HT1080 (cell line): ENCODE data around the gene MICAL3. TPM values are rescaled to one million over a fixed set of nuclear protein-coding genes. Genes with fewer than 3 reads are reported as not detected.

ENCODE experiments used
- DNase-seq: peaks from one replicate; pipeline ENCODE4 v3.0.0-alpha.2; 2015; ENCODE audit warnings: low read depth
- total RNA-seq: library from RNA; depleted of rRNA; stranded (reverse); fragments of >200 nt; shearing (Covaris generic); gene quantifications from 2 replicates; pipeline ENCODE4 v1.2.3, GENCODE V29; 2014

MICAL3 gene
- total RNA-seq, 1 experiment from 2014 or later: 29.2 TPM

DNA sequence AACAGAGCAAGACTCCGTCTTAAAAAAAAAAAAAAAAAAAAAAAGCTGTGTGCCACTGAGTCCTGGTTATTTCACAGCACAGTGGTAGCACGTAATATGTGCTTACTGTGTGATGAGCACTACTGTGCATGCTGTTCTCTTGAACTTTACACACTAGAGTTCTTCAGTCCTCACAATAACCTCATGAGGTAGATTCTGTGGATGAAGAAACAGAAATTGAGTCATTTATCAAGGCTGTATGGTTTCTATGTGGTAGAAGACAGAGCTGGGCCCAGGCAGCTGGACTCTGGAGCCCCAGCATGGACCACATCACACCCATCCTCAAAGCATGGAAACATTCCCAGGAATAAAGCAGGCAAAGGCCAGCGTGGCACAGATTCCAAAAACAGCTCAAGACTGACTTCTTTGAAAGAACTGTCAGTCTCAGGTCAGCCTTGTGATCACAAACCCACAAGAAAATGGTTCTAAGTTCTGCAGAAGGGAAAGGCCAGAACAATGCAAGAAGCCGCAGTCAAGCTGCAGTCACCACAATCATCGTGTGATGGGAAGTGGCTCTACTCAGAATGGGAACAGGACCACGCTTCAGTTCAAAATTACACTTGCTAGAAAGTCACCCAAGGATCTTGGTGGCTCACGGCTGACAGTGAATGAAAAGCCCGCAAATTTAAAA, 49.5 kb downstream of the MICAL3 start:
- no peak for DNase-seq

DNA sequence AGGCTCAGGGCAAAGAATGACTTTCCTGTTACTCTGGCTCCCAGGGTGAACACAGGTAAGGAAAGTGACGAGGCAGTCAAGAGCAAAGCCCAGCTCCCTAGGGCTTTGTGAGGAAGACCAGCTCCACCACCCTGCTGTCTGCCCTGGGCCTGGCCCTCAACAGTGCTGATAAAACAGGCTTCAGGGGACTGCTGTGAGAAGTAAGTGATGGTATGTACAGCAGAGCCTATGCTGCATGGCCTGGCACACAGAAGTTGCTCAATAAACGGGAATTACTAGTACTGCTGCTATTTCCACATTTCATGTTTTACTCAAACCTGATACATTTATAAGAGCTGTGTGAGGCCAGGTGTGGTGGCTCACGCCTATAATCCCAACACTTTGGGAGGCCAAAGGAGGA, 50.3 kb downstream of the MICAL3 start:
- no peak for DNase-seq

DNA sequence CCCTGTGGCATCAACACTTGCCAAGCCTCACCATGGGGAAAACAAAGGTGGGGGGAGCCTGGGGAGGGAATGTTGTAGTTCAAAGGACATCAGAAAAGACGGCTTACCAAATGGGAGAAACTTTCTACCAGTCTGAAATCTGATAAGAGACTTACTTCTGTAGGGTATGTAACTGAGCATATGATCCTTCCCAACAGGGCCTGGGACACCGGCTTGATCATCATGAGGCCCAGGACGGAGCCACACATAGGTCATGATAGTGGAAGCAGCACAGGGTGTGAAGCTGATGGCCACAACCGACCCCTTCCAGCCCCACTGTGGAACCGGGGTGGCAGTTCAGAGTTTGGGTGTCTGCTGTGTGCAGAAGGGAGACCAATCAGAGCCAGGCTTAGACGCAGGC, 51.1 kb downstream of the MICAL3 start:
- DNase-seq: no peak

DNA sequence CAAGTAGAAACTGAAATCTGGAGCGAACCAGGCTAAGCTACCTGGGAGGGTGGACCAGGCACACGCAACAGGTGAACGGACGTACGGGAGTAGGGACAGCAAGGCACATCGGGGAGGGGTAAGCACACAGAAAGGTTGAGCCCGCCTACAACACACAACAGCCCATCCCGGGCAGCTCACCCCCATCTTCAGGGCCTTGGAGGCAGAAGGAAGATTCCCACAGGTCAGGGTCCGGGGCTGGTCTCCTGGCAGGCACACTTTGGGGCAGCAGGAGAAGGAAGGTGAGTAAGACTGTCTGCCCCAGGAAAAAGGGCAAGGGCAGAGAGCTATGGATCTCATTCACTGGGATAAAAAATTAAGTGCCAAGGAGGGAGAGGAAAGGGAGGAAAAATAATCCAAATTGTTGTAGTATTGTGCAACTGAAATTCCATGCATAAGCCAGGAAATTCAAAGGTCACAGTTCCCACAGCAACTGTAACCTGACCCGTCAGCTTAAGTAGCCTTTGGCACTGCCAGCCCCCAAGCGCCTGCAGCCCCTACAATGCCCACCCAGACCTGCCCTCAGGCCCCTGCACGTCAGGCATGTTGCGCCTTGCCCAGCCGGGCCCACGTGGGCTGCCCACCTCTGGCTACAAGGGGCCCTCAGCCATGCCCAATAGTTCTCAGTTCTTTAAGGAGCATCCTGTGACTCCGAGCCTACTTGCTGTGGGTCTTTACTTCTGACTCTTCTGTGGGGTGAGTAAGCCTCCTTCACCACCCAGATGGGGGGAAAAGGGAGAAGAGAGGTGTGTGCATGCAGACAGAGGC, 51.8 kb downstream of the MICAL3 start:
- DNase-seq: peak; percentile 85

DNA sequence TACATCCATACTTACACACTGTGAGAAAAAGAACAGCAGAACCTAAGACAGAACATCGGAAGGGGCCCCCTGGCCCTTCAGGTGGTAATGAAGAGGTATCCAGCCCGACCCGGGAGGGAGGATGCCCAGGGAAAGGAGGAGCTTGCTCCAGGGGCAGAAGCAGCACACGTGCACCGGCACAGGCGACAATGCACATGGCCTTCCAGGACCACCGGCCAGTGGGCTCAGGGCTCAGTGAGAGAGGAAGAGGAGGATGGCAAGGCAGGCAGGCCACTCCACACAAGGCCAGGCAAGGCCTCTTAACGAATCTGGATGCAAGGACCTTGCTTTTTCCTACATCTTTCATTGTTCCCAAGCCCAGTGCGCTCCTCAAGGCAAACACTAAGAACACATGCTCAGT, 52.6 kb downstream of the MICAL3 start:
- DNase-seq: no peak

DNA sequence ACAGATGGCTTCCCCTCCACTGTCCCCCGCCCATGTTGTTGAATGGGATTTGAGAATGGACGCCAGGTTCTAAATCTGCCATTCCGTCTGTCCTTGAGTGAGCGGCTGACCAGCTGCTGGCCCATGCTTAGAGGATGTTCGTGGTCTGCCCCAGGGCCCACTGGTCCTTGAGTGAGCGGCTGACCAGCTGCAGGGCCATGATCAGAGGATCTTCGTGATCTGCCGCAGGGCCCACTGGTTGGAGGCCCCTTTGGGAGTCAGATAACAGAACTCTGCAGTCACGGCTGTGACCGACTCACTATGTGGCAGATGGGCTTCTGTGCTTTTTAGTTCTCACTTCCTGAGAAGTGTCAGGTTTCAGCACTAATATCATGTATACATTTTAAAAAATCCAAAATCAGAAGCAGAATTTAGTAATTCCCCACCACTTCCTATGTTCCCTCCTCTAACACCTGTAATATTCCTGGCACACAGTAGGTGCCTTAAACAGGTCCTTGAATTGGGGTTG, 54.1 kb downstream of the MICAL3 start:
- DNase-seq: no peak

DNA sequence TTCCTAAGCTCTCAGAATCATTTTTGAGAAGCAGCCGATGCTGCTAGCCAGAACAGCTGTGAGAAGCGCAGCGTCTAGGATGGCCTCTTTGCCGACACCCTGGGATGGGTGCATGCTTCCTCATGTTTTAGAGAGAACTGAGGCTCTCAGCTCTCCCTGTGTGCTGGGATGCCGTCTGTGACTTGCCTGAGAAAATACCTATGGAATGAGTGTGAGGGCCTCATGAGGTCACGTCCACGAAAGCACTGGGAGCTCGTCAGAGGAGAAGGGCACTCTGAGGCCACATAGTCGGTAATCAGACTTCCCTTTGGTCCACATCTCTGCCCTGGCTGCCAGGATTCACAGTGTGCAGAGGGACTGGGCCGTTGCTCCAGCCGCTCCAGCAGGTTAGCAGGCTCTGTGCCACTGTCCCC, 54.7 kb downstream of the MICAL3 start:
- DNase-seq: peak; percentile 50

DNA sequence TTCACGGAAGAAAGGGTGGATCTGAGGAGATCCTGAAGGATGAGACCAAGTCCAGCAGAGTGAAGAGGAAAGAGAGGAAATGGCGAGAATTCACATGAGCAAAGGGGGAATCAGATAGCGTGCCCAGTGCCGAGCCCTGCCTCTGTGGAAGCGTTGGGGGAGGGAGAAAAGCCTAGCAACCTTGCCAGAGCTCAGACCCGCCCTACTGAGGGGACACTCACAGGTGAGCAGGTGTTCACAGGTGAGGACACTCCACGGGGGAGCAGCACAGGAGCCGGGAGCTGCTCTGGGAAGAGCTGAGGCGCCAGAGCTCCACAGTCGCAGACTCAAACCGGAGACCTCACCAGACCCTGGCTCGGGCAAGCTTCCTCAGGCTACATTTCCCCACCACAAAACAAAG, 56.2 kb downstream of the MICAL3 start:
- DNase-seq: no peak

DNA sequence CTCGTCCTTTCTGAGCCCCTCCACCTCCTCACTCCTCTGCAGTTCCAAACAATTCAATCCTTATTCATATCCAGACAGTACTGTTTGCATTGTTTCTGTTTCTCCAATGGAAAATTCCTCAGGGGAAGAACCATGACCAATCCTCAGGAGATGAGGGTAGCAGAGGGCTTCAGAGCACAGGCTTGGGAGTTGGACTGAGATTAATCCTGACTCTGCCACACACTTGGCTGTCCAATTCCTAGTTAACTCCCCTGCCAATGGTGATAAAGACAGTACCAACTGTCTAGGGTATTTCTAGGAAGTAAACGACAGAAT, 58.0 kb downstream of the MICAL3 start:
- DNase-seq: no peak

DNA sequence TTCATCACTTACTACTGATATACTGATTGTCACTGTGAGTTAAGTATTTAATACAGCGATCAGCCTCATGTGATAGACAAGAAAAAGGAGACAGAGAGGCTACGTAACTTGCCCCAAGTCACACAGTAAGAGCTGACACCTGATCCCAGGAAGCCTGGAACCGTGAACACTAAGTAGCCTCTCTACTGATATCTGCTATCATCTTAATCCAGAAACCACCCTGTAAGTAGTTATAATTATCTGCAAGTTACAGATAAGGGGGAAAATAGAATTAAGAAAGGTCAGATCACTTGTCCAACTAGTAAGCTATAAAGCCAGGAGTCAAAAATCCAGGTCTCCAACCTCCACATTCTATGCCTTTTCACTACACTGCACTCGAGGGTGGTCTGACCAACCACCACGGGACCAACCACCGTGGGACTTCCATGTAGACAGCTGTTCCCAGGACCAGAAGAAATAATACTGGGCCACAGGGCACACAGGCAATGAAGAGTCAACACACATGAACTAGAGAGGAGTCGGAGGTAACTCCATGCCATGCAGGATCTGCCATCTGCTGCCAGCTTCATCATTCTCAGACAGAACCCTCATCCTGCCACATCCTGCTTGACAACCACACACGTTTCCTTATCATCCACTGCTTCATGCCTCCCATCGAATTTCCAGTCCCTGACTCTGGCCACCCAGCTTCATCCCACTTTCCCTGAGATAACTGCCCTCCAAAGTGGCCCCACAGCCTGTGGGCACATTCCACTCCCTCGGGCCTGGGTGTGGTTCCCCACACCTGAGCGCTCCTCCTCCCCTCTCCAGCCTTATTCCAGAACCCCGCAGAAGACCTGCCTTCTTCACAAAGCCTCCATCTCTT, 58.6 kb downstream of the MICAL3 start:
- no peak for DNase-seq

DNA sequence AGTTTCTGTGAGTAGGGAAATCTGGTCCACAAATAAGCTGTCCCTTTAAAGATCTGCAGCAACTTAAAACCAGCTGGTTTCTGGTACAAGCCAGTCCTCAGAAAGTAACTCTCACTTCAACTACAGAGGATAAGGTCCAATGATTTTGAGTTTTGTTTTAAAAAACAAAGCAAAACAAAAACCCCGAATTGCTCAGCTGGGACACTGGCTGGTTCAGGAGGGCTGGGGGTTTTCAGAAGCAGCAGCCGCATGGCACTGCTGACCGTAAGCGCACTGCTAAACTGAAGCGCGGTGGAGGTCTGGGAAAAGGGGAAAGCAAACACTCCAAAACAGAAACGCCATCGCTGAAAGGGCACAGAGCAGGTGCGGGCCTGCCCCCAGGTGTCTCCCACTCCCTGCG, 59.7 kb downstream of the MICAL3 start:
- no peak for DNase-seq

DNA sequence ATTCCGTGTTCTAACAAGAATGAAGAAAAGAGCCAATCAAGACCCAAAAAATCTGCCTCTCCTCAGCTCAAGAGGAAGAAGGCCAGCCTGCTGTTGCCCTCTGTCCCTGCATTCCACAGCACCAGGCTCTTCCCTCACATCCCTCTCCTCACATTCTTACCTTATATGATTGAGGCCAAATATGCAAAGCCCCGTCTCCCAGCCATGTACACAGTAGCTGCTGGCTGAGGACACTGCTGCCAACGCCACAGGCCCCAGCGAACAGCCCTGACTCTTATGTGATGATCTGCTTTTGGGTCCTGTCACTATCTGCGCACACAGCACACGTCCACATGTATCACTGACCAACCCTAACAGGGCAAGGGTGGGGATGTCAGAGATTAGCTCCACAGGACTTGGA, 60.2 kb downstream of the MICAL3 start:
- DNase-seq: no peak

DNA sequence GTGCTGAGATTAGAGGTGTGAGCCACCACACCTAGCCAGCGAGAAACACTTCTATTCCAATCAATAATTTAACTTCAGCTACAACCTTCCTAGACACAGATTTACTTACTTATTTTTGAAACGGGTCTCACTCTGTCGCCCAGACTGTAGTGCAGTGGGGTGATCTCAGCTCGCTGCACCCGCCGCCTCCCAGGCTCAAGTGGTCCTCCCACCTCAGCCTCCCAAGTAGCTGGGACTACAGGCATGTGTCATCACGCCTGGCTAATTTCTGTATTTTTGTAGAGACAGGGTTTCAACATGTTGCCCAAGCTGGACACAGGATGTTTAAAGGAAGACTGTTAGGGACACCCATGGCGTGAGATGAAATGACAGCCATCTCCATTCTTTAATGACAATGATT, 61.3 kb downstream of the MICAL3 start:
- no peak for DNase-seq

DNA sequence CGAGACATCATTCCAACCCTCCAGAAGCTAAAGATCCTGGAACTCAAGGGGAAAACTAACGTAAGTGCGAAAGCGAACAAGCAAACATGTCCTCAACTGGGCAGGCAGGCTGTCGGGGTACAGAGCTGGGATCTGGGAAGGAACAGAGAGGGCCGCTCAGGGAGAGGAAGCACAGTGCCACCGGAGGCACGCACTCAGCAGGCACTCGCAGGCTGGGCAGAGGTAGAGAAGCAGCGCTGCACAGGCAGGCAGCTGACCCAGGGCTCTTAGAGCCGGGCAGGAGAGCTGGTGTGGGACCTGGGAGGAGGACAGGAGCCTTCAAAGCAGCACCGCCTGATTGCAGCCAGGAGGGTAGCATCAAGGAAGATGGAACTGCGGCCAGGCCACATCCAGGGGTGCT, 62.2 kb downstream of the MICAL3 start:
- DNase-seq: no peak

DNA sequence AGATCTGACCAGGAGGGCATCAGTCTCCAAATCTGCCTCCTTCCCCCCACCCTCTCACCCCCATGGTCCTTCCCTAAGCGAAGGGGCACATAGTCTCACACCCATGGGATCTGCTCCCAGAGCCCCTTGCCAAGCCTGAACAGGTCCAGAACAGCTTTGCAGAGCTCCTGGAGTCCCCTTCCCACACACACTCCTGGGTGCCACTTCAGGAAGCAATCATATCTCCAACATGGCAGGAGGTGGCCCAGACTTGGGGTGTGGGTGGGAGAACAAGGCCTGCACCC, 63.0 kb downstream of the MICAL3 start:
- DNase-seq: no peak

DNA sequence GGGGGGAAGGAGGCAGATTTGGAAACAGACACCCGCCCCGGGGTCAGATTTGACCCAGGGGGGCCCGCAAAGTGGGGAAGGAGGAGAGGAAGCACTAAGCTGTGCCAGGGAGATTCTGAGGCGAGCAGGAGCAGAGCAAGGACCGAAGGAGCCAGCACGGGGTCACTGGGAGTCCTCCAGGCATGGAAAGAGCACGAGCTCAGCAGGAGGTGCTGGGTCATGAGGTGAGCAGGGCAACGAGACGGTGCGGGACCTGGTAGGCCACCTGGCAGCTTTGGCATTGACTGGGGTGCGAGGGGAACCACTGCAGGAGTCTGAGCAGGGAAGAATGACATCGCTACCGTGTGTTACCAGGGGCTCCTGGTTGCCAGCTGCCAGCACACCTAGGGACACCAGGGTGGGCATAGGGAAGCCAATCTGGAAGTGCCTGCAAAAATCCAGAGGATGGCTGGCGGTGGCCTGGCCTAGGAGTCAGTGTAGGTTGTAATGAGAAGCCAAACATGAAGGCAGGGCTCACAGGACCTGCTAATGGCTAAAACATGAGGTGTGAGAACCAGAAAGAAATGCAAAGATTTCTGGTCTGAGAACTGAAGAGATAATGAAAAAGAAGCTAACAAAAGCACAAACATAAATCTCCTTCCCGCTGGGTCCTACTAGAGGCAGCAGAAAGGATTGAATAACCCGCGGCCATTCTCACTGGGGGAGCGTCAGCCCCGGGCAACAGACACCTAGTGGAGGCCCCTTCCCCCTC, 63.5 kb downstream of the MICAL3 start:
- no peak for DNase-seq

DNA sequence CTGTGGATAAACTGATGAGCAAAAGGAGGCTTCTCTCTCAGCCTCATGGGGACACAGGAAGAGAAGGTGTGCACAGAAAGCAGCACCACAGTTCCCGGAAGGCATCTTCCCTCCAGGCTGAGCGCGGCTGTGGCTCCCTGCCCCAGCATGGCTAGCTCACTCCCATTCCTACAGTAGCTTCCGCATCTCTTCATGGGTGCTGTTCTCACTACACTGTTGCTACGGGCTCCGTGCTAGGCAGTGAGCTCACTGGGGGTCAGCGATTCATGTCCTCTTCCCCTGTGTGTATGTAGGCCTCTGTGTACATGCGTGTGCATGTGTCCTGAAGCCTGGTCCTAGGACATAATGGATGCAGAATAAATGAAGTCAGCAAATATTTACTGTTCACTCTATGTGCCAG, 64.3 kb downstream of the MICAL3 start:
- DNase-seq: no peak

DNA sequence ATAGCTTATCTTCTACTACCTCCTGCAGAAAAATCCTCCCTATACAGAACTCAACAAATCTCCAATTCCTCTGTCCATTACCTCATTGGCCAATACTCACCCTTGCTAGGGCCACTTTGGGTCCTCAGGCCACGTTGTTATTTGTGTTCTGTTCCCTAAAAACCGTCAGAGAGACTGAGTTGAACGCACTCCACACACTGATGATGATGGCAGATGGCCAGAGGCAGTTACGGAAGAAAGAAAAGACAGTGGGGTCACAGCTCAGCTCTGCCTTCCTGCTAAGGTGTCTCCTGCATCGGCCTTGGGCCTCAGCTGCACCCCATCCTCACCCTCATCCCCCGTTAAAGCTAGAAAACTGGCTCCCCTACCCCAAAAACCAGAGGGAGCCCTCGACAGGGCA, 66.2 kb downstream of the MICAL3 start:
- DNase-seq: no peak

DNA sequence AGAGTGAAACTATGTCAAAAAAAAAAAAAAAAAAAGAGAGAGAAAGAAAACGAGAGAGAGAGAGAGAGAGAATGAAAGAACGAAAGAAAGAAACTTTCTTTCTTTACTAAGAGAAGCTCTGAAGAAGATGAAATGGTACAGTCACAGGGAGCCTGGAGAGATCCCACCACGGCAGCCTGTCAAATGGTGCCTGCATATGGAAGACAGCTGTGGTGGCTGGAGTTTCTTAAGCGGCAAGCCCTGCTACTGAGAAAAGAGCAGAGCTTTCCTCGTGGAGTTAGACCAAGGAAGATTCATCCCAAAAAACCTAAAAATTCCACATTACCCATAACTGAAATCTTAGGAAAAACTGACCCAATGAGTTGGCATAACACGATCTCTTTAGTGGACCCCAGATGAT, 66.7 kb downstream of the MICAL3 start:
- DNase-seq: no peak

DNA sequence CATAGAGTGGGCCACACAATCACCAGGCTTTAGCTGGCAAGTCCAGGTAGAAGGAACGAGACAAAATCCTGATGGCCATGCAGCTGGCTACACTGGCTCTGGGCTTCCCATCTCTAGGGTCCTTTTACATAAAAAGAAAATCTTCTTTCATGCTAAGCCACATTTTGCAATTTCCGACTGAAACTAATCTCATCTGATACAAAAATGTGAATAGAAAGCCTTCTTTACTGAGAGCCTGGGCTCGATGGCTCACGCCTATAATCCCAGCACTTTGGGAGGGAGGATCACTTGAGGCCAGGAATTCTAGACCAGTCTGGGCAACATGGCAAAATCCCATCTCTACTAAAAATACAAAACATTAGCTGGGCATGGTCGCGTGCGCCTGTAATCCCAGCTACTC, 67.2 kb downstream of the MICAL3 start:
- DNase-seq: no peak

DNA sequence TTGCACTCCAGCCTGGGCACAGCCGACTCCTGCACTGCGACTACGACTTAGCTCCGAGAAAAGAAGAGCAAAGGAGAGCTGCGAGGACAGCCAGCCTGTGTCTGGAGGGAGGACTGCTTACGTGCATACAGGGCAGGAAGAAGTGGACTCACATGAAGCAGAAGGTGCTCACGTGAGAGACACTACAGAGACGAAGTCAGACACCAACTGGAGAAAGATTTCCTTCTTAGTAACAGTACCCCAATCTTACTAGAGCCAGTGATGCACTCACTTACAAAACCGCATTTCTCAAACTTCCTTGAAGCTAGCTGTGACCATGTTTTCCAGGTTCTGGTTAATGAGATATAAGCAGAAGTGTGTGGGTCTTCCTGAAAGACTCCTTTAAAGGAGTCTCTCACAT, 67.7 kb downstream of the MICAL3 start:
- DNase-seq: no peak
